H9 (cell line): ENCODE results near the gene CREB3L4. TPM values are rescaled to one million over a fixed set of nuclear protein-coding genes. Genes with fewer than 3 reads are reported as not detected.

Source experiments
- DNase-seq: peaks from one replicate; pipeline ENCODE4 v3.0.0-alpha.2; 2017
- H2AFZ ChIP-seq: one replicate; pipeline ENCODE4 v1.6.1; 2013; ENCODE audit warnings: mild to moderate bottlenecking, low read length, control low read depth, moderate library complexity
- H2AK5ac ChIP-seq: 2 replicates; pipeline ENCODE4 v1.6.1; 2013; ENCODE audit warnings: low read length, control low read depth, mixed read lengths; ENCODE audit not compliant: insufficient read length
- H2BK120ac ChIP-seq: one replicate; pipeline ENCODE4 v1.6.1; 2013; ENCODE audit warnings: low read depth, mild to moderate bottlenecking, low read length, control low read depth, inconsistent platforms; ENCODE audit not compliant: poor library complexity, severe bottlenecking
- H2BK12ac ChIP-seq: 2 replicates; pipeline ENCODE4 v1.6.1; 2013; ENCODE audit warnings: low read length, control low read depth, mixed read lengths, low read depth; ENCODE audit not compliant: insufficient read length
- H2BK15ac ChIP-seq: 2 replicates; pipeline ENCODE4 v1.6.1; 2013; ENCODE audit warnings: low read depth, low read length, control low read depth
- H2BK20ac ChIP-seq: one replicate; pipeline ENCODE4 v1.6.1; 2013; ENCODE audit warnings: low read depth, mild to moderate bottlenecking, low read length, control low read depth, inconsistent platforms; ENCODE audit not compliant: poor library complexity, severe bottlenecking
- H2BK5ac ChIP-seq: 2 replicates; pipeline ENCODE4 v1.6.1; 2013; ENCODE audit warnings: low read length, control low read depth, mixed read lengths; ENCODE audit not compliant: insufficient read length
- H3K14ac ChIP-seq: 2 replicates; pipeline ENCODE4 v1.6.1; 2013; ENCODE audit warnings: low read length, control low read depth; ENCODE audit not compliant: insufficient read depth
- H3K18ac ChIP-seq: 2 replicates; pipeline ENCODE4 v1.6.1; 2013; ENCODE audit warnings: low read depth, mild to moderate bottlenecking, mixed read lengths, low read length, control low read depth; ENCODE audit not compliant: insufficient read length
- H3K23ac ChIP-seq: 2 replicates; pipeline ENCODE4 v1.6.1; 2013; ENCODE audit warnings: low read length, control low read depth, mixed read lengths, low read depth; ENCODE audit not compliant: insufficient read length
- H3K23me2 ChIP-seq: 2 replicates; pipeline ENCODE4 v1.6.1; 2013; ENCODE audit warnings: low read depth, mild to moderate bottlenecking, mixed read lengths, low read length, control low read depth; ENCODE audit not compliant: insufficient read length, poor library complexity, severe bottlenecking
- H3K27ac ChIP-seq: 2 replicates; pipeline ENCODE4 v1.5.1; 2013; ENCODE audit warnings: low read length, control low read depth, mixed read lengths, low read depth; ENCODE audit not compliant: insufficient read length
- H3K27me3 ChIP-seq: 2 replicates; pipeline ENCODE4 v1.6.1; 2013; ENCODE audit warnings: low read length, control low read depth, inconsistent platforms; ENCODE audit not compliant: insufficient read depth
- H3K4ac ChIP-seq: 2 replicates; pipeline ENCODE4 v1.6.1; 2013; ENCODE audit warnings: low read depth, mild to moderate bottlenecking, control low read depth, inconsistent platforms, low read length, moderate library complexity
- H3K4me1 ChIP-seq: 2 replicates; pipeline ENCODE4 v1.6.1; 2013; ENCODE audit warnings: low read length, control low read depth, inconsistent platforms; ENCODE audit not compliant: insufficient read depth
- H3K4me2 ChIP-seq: 2 replicates; pipeline ENCODE4 v1.6.1; 2013; ENCODE audit warnings: low read length, control low read depth, mixed read lengths; ENCODE audit not compliant: insufficient read length, insufficient read depth
- H3K56ac ChIP-seq: 2 replicates; pipeline ENCODE4 v1.6.1; 2013; ENCODE audit warnings: low read depth, mild to moderate bottlenecking, mixed read lengths, low read length, control low read depth; ENCODE audit not compliant: insufficient read length
- H3K79me1 ChIP-seq: 2 replicates; pipeline ENCODE4 v1.6.1; 2013; ENCODE audit warnings: low read depth, mild to moderate bottlenecking, moderate library complexity, low read length, control low read depth, inconsistent platforms; ENCODE audit not compliant: insufficient read depth, poor library complexity, severe bottlenecking
- H3K79me2 ChIP-seq: 2 replicates; pipeline ENCODE4 v1.6.1; 2013; ENCODE audit warnings: low read length, control low read depth, inconsistent platforms; ENCODE audit not compliant: insufficient read depth
- H3K9ac ChIP-seq: 2 replicates; pipeline ENCODE4 v1.6.1; 2013; ENCODE audit warnings: low read length, control low read depth, mixed read lengths; ENCODE audit not compliant: insufficient read length; ENCODE audit errors: extremely low read depth
- H3K9me3 ChIP-seq: one replicate; pipeline ENCODE4 v1.6.1; 2013; ENCODE audit warnings: low read depth, low read length, inconsistent platforms; ENCODE audit not compliant: control insufficient read depth
- H3T11ph ChIP-seq: one replicate; pipeline ENCODE4 v1.6.1; 2013; ENCODE audit warnings: mild to moderate bottlenecking, low read length, control low read depth, inconsistent platforms
- H4K20me1 ChIP-seq: one replicate; pipeline ENCODE4 v1.6.1; 2013; ENCODE audit not compliant: control insufficient read depth, insufficient read length, insufficient read depth
- H4K5ac ChIP-seq: 2 replicates; pipeline ENCODE4 v1.6.1; 2013; ENCODE audit warnings: low read depth, mild to moderate bottlenecking, mixed read lengths, low read length, control low read depth; ENCODE audit not compliant: insufficient read length
- H4K8ac ChIP-seq: replicated peaks from 2 replicates; pipeline ENCODE4 v1.6.1; 2013; ENCODE audit warnings: low read length, control low read depth, mixed read lengths, low read depth; ENCODE audit not compliant: insufficient read length
- H4K91ac ChIP-seq: 2 replicates; pipeline ENCODE4 v1.6.1; 2013; ENCODE audit warnings: low read depth, mild to moderate bottlenecking, moderate library complexity, mixed read lengths, low read length, control low read depth; ENCODE audit not compliant: insufficient read length
- H3K27ac Mint-ChIP-seq, 3 experiments: 2 replicates in 2 of 3; 3 replicates in 1 of 3; pipeline ENCODE4 v1.8.0; 2020 to 2021; ENCODE audit warnings: mixed read lengths in 3 of 3, mild to moderate bottlenecking in 1 of 3, moderate library complexity in 1 of 3
- H3K27me3 Mint-ChIP-seq: 2 replicates; pipeline ENCODE4 v1.8.0; 2021; ENCODE audit warnings: low read depth, mild to moderate bottlenecking, moderate library complexity, mixed read lengths
- H3K36me3 Mint-ChIP-seq, 3 experiments: 2 replicates in 2 of 3; 3 replicates in 1 of 3; pipeline ENCODE4 v1.8.0; 2020 to 2021; ENCODE audit warnings: low read depth in 3 of 3, mixed read lengths in 3 of 3; ENCODE audit not compliant: insufficient read depth in 1 of 3
- H3K4me1 Mint-ChIP-seq, 2 experiments: 2 replicates each; pipeline ENCODE4 v1.8.0; 2020; ENCODE audit warnings: mixed read lengths in 2 of 2
- H3K4me3 Mint-ChIP-seq, 2 experiments: 2 replicates in 1 of 2; 3 replicates in 1 of 2; pipeline ENCODE4 v1.8.0; 2020 to 2021; ENCODE audit warnings: mild to moderate bottlenecking in 2 of 2, mixed read lengths in 2 of 2, moderate library complexity in 1 of 2
- H3K9me3 Mint-ChIP-seq, 2 experiments: 2 replicates in 1 of 2; 3 replicates in 1 of 2; pipeline ENCODE4 v1.8.0; 2020; ENCODE audit warnings: mild to moderate bottlenecking in 2 of 2, mixed read lengths in 2 of 2, moderate library complexity in 1 of 2
- WGBS: extraction: QIAGEN DNeasy Blood & Tissue Kit; methylation state at CpG from one replicate; pipeline ENCODE4 v1.1.7; 2013; ENCODE audit warnings: missing lambda C conversion rate, low lambda C conversion rate, mixed read lengths; ENCODE audit not compliant: insufficient read length; ENCODE audit errors: extremely low coverage; 5-methylcytosine and 5-hydroxymethylcytosine counted together
- total RNA-seq: library from RNA; stranded (reverse); gene quantifications from 2 replicates; pipeline ENCODE4 v1.2.1, GENCODE V29; 2021
- TF ChIP-seq, protein P1 (sequence below): fragments of 200-600 bp; sonication (generic); conservative IDR thresholded peaks from 3 replicates; pipeline ENCODE4 v1.8.0; 2021; ENCODE audit warnings: antibody characterized with exemption, mild to moderate bottlenecking

The CREB3L4 gene
- total RNA-seq, 1 experiment from 2014 or later = 27.6 TPM

GRCh38 chr1:153991151-153991630 is 23.5 kb downstream of the CREB3L4 start:
- H4K20me1 ChIP-seq = no peaks in the 10 kb centered on the region
- H3K9me3 ChIP-seq = no peaks in the 10 kb centered on the region
- no peak overlapping the region for H3K18ac ChIP-seq
- H3K14ac ChIP-seq = peak overlapping the region; percentile 51; the same call in 1 of the 2 replicates
- peaks cover 4% of the 10 kb centered on the region for H3K23me2 ChIP-seq
- H4K5ac ChIP-seq = no peak overlapping the region
- H3K4me2 ChIP-seq = peak overlapping the region; percentile 91
- peak overlapping the region; percentile 99 to 100 (median 99) for H3K27ac Mint-ChIP-seq
- no peak overlapping the region for H2AFZ ChIP-seq
- peaks cover 19 to 22% of the 10 kb centered on the region in 2 experiments for H3K4me1 Mint-ChIP-seq
- no peak overlapping the region for H3T11ph ChIP-seq
- H3K4me1 ChIP-seq = no peaks in the 10 kb centered on the region
- H2BK120ac ChIP-seq = no peak overlapping the region
- H3K4ac ChIP-seq = no peak overlapping the region
- H2BK5ac ChIP-seq = no peak overlapping the region
- H3K4me3 Mint-ChIP-seq = peak overlapping the region; percentile 96 to 97
- no peak overlapping the region for H2BK20ac ChIP-seq
- H2BK15ac ChIP-seq = no peak overlapping the region
- peaks cover 0 to 3% of the 10 kb centered on the region in 2 experiments; a peak in 3 of 5 replicates for H3K9me3 Mint-ChIP-seq
- H3K56ac ChIP-seq = no peak overlapping the region
- H2BK12ac ChIP-seq = no peak overlapping the region
- H3K9ac ChIP-seq = peak overlapping the region; percentile 99
- peak overlapping the region; percentile 82 for H3K27ac ChIP-seq
- peaks cover 38 to 51% (median 49%) of the 10 kb centered on the region in 3 experiments for H3K36me3 Mint-ChIP-seq
- H4K91ac ChIP-seq = no peak overlapping the region
- TF ChIP-seq, protein P1, sequence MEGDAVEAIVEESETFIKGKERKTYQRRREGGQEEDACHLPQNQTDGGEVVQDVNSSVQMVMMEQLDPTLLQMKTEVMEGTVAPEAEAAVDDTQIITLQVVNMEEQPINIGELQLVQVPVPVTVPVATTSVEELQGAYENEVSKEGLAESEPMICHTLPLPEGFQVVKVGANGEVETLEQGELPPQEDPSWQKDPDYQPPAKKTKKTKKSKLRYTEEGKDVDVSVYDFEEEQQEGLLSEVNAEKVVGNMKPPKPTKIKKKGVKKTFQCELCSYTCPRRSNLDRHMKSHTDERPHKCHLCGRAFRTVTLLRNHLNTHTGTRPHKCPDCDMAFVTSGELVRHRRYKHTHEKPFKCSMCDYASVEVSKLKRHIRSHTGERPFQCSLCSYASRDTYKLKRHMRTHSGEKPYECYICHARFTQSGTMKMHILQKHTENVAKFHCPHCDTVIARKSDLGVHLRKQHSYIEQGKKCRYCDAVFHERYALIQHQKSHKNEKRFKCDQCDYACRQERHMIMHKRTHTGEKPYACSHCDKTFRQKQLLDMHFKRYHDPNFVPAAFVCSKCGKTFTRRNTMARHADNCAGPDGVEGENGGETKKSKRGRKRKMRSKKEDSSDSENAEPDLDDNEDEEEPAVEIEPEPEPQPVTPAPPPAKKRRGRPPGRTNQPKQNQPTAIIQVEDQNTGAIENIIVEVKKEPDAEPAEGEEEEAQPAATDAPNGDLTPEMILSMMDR = no peak
- H3K27me3 Mint-ChIP-seq = peaks cover 2% of the 10 kb centered on the region; the same call in 1 of the 2 replicates
- no peak overlapping the region for H3K23ac ChIP-seq
- no peak overlapping the region for H2AK5ac ChIP-seq
- H3K79me2 ChIP-seq = peaks cover 3% of the 10 kb centered on the region; the same call in 1 of the 2 replicates
- no peaks in the 10 kb centered on the region for H3K27me3 ChIP-seq
- peaks cover 4% of the 10 kb centered on the region for H3K79me1 ChIP-seq
- no peak overlapping the region for H4K8ac ChIP-seq
- no peak for DNase-seq
- no CpG with 5 or more reads among the region's 9 CpGs for WGBS
